HG03066 (cell line): ENCODE results near the gene EXOC6B.

Experiments
- ATAC-seq: cut with Tn5 transposase; IDR thresholded peaks from one replicate; pipeline ENCODE4 v1.9.1; 2021; ENCODE audit warnings: low read depth; ENCODE audit not compliant: unreplicated experiment

Gene EXOC6B

GRCh38 chr2:72325592-72326422 is 500.0 kb downstream of the EXOC6B start:
- peak; percentile 68 for ATAC-seq

GRCh38 chr2:72316774-72317173 is 509.1 kb downstream of the EXOC6B start:
- ATAC-seq, result no peak

GRCh38 chr2:72300147-72300684 is 525.6 kb downstream of the EXOC6B start:
- no peak for ATAC-seq

- no peak for ATAC-seq
Measured at GRCh38 chr2:72293620-72294019, 532.2 kb downstream of the EXOC6B start.

GRCh38 chr2:72292433-72292832 is 533.4 kb downstream of the EXOC6B start:
- ATAC-seq, result no peak

- ATAC-seq, result no peak
Measured at GRCh38 chr2:72291059-72291458, 534.8 kb downstream of the EXOC6B start.

GRCh38 chr2:72289736-72290135 is 536.1 kb downstream of the EXOC6B start:
- no peak for ATAC-seq

- ATAC-seq, result no peak
Measured at GRCh38 chr2:72289283-72289682, 536.5 kb downstream of the EXOC6B start.

- ATAC-seq, result no peak
Measured at GRCh38 chr2:72278046-72278445, 547.8 kb downstream of the EXOC6B start.

- no peak for ATAC-seq
Measured at GRCh38 chr2:72276876-72277275, 549.0 kb downstream of the EXOC6B start.

GRCh38 chr2:72276356-72276755 is 549.5 kb downstream of the EXOC6B start:
- ATAC-seq, result no peak

GRCh38 chr2:72275084-72275483 is 550.7 kb downstream of the EXOC6B start:
- no peak for ATAC-seq

GRCh38 chr2:72274380-72274797 is 551.4 kb downstream of the EXOC6B start:
- no peak for ATAC-seq

- ATAC-seq, result no peak
Measured at GRCh38 chr2:72273384-72273783, 552.4 kb downstream of the EXOC6B start.

GRCh38 chr2:72271766-72272641 is 553.8 kb downstream of the EXOC6B start:
- ATAC-seq, result no peak

GRCh38 chr2:72271276-72271614 is 554.6 kb downstream of the EXOC6B start:
- no peak for ATAC-seq

GRCh38 chr2:72270556-72271275 is 555.1 kb downstream of the EXOC6B start:
- ATAC-seq, result no peak

GRCh38 chr2:72263776-72264060 is 562.1 kb downstream of the EXOC6B start:
- ATAC-seq, result no peak

- ATAC-seq, result no peak
Measured at GRCh38 chr2:72263043-72263775, 562.6 kb downstream of the EXOC6B start.

- ATAC-seq, result no peak
Measured at GRCh38 chr2:72261076-72261475, 564.8 kb downstream of the EXOC6B start.
